H1 (cell line): ENCODE results near the gene RAB36. TPM values are rescaled to one million over a fixed set of nuclear protein-coding genes. Genes with fewer than 3 reads are reported as not detected.
A peak's percentile ranks its signal among the peaks of the same experiment; 100 is the strongest.

ENCODE experiments used
- CTCF ChIA-PET: fragments of 300-600 bp; sonication (Branson Sonifier 250); formaldehyde crosslinking; loops from one replicate; lab custom pipeline; 2021; ENCODE audit not compliant: partially characterized antibody; lab: Charles Lee
- POLR2A ChIA-PET: fragments of 300-600 bp; sonication (Branson Sonifier 250); formaldehyde crosslinking; loops from one replicate; lab custom pipeline; 2021; ENCODE audit warnings: inconsistent platforms; ENCODE audit not compliant: partially characterized antibody; lab: Charles Lee
- DNase-seq, 2 experiments: peaks; one replicate each; pipeline versions ENCODE4 v3.0.0 to v3.0.0-alpha.2; 2010 to 2022; ENCODE audit warnings: low spot score in 2 of 2, low read depth in 1 of 2, mixed read lengths in 1 of 2
- FAIRE-seq: peaks from 2 replicates; lab custom pipeline; 2011; peaks lifted over from hg19 to GRCh38; lab: Jason Lieb, UNC
- H2AFZ ChIP-seq: 2 replicates; pipeline ENCODE4 v1.8.1; 2012; ENCODE audit warnings: low read length, inconsistent platforms
- H2AK5ac ChIP-seq: 2 replicates; pipeline ENCODE4 v1.6.1; 2013; ENCODE audit warnings: low read depth, low read length
- H2BK120ac ChIP-seq: replicated peaks from 2 replicates; pipeline ENCODE3; 2013; ENCODE audit warnings: low read depth, low read length, inconsistent platforms
- H2BK12ac ChIP-seq: 2 replicates; pipeline ENCODE4 v1.6.1; 2013; ENCODE audit warnings: low read depth, low read length
- H2BK15ac ChIP-seq: 2 replicates; pipeline ENCODE4 v1.6.1; 2013; ENCODE audit warnings: low read length
- H2BK20ac ChIP-seq: 2 replicates; pipeline ENCODE4 v1.6.1; 2013; ENCODE audit warnings: low read length
- H2BK5ac ChIP-seq: 2 replicates; pipeline ENCODE4 v1.6.1; 2013; ENCODE audit warnings: low read depth, low read length
- H3K14ac ChIP-seq: 2 replicates; pipeline ENCODE4 v1.6.1; 2013; ENCODE audit warnings: inconsistent platforms; ENCODE audit not compliant: insufficient read length
- H3K18ac ChIP-seq: 2 replicates; pipeline ENCODE4 v1.6.1; 2013; ENCODE audit warnings: low read length; ENCODE audit errors: extremely low read depth
- H3K23ac ChIP-seq: 2 replicates; pipeline ENCODE4 v1.6.1; 2013; ENCODE audit warnings: inconsistent platforms; ENCODE audit not compliant: insufficient read length
- H3K23me2 ChIP-seq: 2 replicates; pipeline ENCODE4 v1.6.1; 2013; ENCODE audit warnings: low read depth, low read length
- H3K27ac ChIP-seq: 2 replicates; pipeline ENCODE4 v1.6.1; 2011; ENCODE audit warnings: low read depth, low read length, inconsistent platforms
- H3K27me3 ChIP-seq, 4 experiments: replicated peaks in 1 of 4; 1 replicate in 1 of 4; 2 replicates in 3 of 4; pipeline versions ENCODE4 v1.6.1 to v1.8.1; 2011 to 2013; ENCODE audit warnings: low read length in 3 of 4, mild to moderate bottlenecking in 3 of 4, inconsistent platforms in 2 of 4, mixed read lengths in 2 of 4, moderate library complexity in 1 of 4; ENCODE audit not compliant: control insufficient read depth in 3 of 4, insufficient read depth in 3 of 4; ENCODE audit errors: extremely low read depth in 1 of 4
- H3K36me3 ChIP-seq, 4 experiments: 2 replicates each; pipeline versions ENCODE4 v1.6.1 to v1.8.1; 2011 to 2013; ENCODE audit warnings: mild to moderate bottlenecking in 4 of 4, low read length in 3 of 4, moderate library complexity in 2 of 4, control low read depth in 1 of 4, inconsistent platforms in 1 of 4; ENCODE audit not compliant: insufficient read depth in 4 of 4, control insufficient read depth in 2 of 4
- H3K4ac ChIP-seq: replicated peaks from 2 replicates; pipeline ENCODE3; 2013; ENCODE audit warnings: low read length, low read depth, mixed read lengths, inconsistent platforms; ENCODE audit not compliant: insufficient read length
- H3K4me1 ChIP-seq, 4 experiments: replicated peaks in 1 of 4; 1 replicate in 1 of 4; 2 replicates in 3 of 4; pipeline versions ENCODE4 v1.6.1 to v1.8.1; 2011 to 2013; ENCODE audit warnings: low read length in 3 of 4, inconsistent platforms in 2 of 4, mixed read lengths in 1 of 4; ENCODE audit not compliant: insufficient read depth in 4 of 4, control insufficient read depth in 3 of 4
- H3K4me2 ChIP-seq, 2 experiments: 2 replicates each; pipeline versions ENCODE4 v1.6.1 to v1.8.1; 2011 to 2013; ENCODE audit warnings: low read depth in 2 of 2, low read length in 2 of 2, control low read depth in 1 of 2, inconsistent platforms in 1 of 2, mild to moderate bottlenecking in 1 of 2; ENCODE audit not compliant: insufficient read depth in 1 of 2
- H3K4me3 ChIP-seq, 4 experiments: fragments of 200-600, 300-600 bp in 1 of 4; sonication (generic), shearing (Covaris generic), sonication (Bioruptor Twin) in 1 of 4; 2 replicates each; pipeline versions ENCODE4 v1.5.1 to v1.8.1; 2011 to 2016; ENCODE audit warnings: low read length in 4 of 4, low read depth in 3 of 4, control low read depth in 2 of 4, inconsistent platforms in 2 of 4, mild to moderate bottlenecking in 2 of 4, mixed read lengths in 1 of 4, moderate library complexity in 1 of 4; ENCODE audit not compliant: insufficient read depth in 2 of 4; ENCODE audit errors: extremely low read depth in 1 of 4
- H3K56ac ChIP-seq: replicated peaks from 2 replicates; pipeline ENCODE3; 2013; ENCODE audit warnings: low read depth, mild to moderate bottlenecking, mixed read lengths, low read length, inconsistent platforms; ENCODE audit not compliant: insufficient read length
- H3K79me1 ChIP-seq: 2 replicates; pipeline ENCODE4 v1.6.1; 2013; ENCODE audit warnings: low read depth, low read length, control low read depth
- H3K79me2 ChIP-seq, 2 experiments: 2 replicates each; pipeline versions ENCODE4 v1.6.1 to v1.8.1; 2012 to 2013; ENCODE audit warnings: low read length in 2 of 2, mild to moderate bottlenecking in 2 of 2, inconsistent platforms in 1 of 2; ENCODE audit not compliant: insufficient read depth in 2 of 2, control insufficient read depth in 1 of 2
- H3K9ac ChIP-seq, 4 experiments: replicated peaks in 1 of 4; 1 replicate in 1 of 4; 2 replicates in 3 of 4; pipeline versions ENCODE4 v1.6.1 to v1.8.1; 2011 to 2013; ENCODE audit warnings: low read depth in 3 of 4, low read length in 3 of 4, control low read depth in 2 of 4, mild to moderate bottlenecking in 2 of 4, moderate library complexity in 2 of 4, inconsistent platforms in 1 of 4; ENCODE audit errors: extremely low read depth in 1 of 4
- H3K9me3 ChIP-seq, 2 experiments: 2 replicates each; pipeline versions ENCODE4 v1.6.1 to v1.8.1; 2012 to 2013; ENCODE audit warnings: mild to moderate bottlenecking in 2 of 2, moderate library complexity in 2 of 2, control low read depth in 1 of 2, inconsistent platforms in 1 of 2, low read depth in 1 of 2, low read length in 1 of 2, mixed read lengths in 1 of 2; ENCODE audit not compliant: insufficient read depth in 2 of 2
- H4K20me1 ChIP-seq, 2 experiments: replicated peaks in 1 of 2; 2 replicates each; pipeline versions ENCODE3 to v1.8.1; 2011 to 2013; ENCODE audit warnings: inconsistent platforms in 2 of 2, low read length in 2 of 2, mild to moderate bottlenecking in 1 of 2; ENCODE audit not compliant: insufficient read depth in 2 of 2, control insufficient read depth in 1 of 2
- H4K5ac ChIP-seq: 2 replicates; pipeline ENCODE4 v1.6.1; 2013; ENCODE audit warnings: low read length, low read depth, mixed read lengths, inconsistent platforms; ENCODE audit not compliant: insufficient read length
- H4K8ac ChIP-seq: 2 replicates; pipeline ENCODE4 v1.8.0; 2013; ENCODE audit warnings: mild to moderate bottlenecking, moderate library complexity, low read length, inconsistent platforms; ENCODE audit not compliant: insufficient read depth; ENCODE audit errors: extremely low read depth
- H4K91ac ChIP-seq: replicated peaks from 2 replicates; pipeline ENCODE3; 2013; ENCODE audit warnings: low read length, mixed read lengths, inconsistent platforms; ENCODE audit not compliant: insufficient read length
- E2F6 ChIP-seq: IDR thresholded peaks from 2 replicates; pipeline ENCODE4 v1.6.1; 2012; ENCODE audit warnings: inconsistent platforms
- GABPA ChIP-seq: IDR thresholded peaks from 2 replicates; pipeline ENCODE4 v1.6.1; 2011; ENCODE audit warnings: mild to moderate bottlenecking, low read length, moderate library complexity, borderline replicate concordance; ENCODE audit not compliant: insufficient read depth
- HDAC2 ChIP-seq, 2 experiments: fragments of 300-600 bp in 1 of 2; sonication (generic) in 1 of 2; IDR thresholded peaks; 2 replicates each; pipeline ENCODE4 v1.6.1; 2011 to 2012; ENCODE audit warnings: low read depth in 2 of 2, low read length in 2 of 2, mild to moderate bottlenecking in 2 of 2, moderate library complexity in 2 of 2, borderline replicate concordance in 1 of 2, inconsistent platforms in 1 of 2
- KDM1A ChIP-seq: fragments of 200-600, 300-600 bp; sonication (generic); IDR thresholded peaks from 2 replicates; pipeline ENCODE4 v1.7.1; 2016; ENCODE audit warnings: mild to moderate bottlenecking, low read length, borderline replicate concordance
- RAD21 ChIP-seq, 2 experiments: IDR thresholded peaks in 1 of 2; conservative IDR thresholded peaks in 1 of 2; 2 replicates each; pipeline ENCODE4 v1.6.1; 2011; ENCODE audit warnings: low read depth in 2 of 2, low read length in 2 of 2, improper control_type of control experiment in 1 of 2, inconsistent platforms in 1 of 2, mild to moderate bottlenecking in 1 of 2, moderate library complexity in 1 of 2
- SIRT6 ChIP-seq: IDR thresholded peaks from one replicate; pipeline ENCODE4 v1.7.1; 2012; ENCODE audit warnings: low read length, inconsistent platforms
- SIX5 ChIP-seq: IDR thresholded peaks from 2 replicates; pipeline ENCODE4 v1.6.1; 2011; ENCODE audit warnings: mild to moderate bottlenecking, low read depth, low read length
- SP1 ChIP-seq: IDR thresholded peaks from 2 replicates; pipeline ENCODE4 v1.6.1; 2011; ENCODE audit warnings: low read depth, low read length
- TCF12 ChIP-seq: IDR thresholded peaks from 2 replicates; pipeline ENCODE4 v1.6.1; 2011; ENCODE audit warnings: low read depth, mild to moderate bottlenecking, low read length
- YY1 ChIP-seq: IDR thresholded peaks from 2 replicates; pipeline ENCODE4 v1.6.1; 2011; ENCODE audit warnings: low read depth, mild to moderate bottlenecking, low read length
- WGBS, 2 experiments: shearing (Covaris generic) in 1 of 2; methylation state at CpG; one replicate each; pipeline versions ENCODE4 v1.1.6 to v1.1.7; 2013 to 2015; ENCODE audit warnings: low lambda C conversion rate in 2 of 2, mixed read lengths in 2 of 2, inconsistent platforms in 1 of 2, low coverage in 1 of 2, missing lambda C conversion rate in 1 of 2; ENCODE audit not compliant: insufficient replicate concordance in 2 of 2, insufficient coverage in 1 of 2, insufficient read length in 1 of 2; ENCODE audit errors: extremely low coverage in 1 of 2, missing lambda C conversion rate in 1 of 2; 5-methylcytosine and 5-hydroxymethylcytosine counted together
- polyA plus RNA-seq, 7 experiments: library from polyadenylated mRNA; depleted of rRNA in 3 of 7; stranded (reverse) in 5 of 7; unstranded in 2 of 7; fragments of >200 nt in 5 of 7; fragments of 200-250 nt in 2 of 7; gene quantifications; 1 replicate in 5 of 7; 2 replicates in 1 of 7; 4 replicates in 1 of 7; pipeline versions ENCODE4 v1.2.1 to v1.2.3, GENCODE V29; 2011 to 2013; ENCODE audit warnings: missing spikeins in 2 of 7, mixed read lengths in 2 of 7
- total RNA-seq: library from RNA; stranded (reverse); fragmentation: NEBNext Ultra II Directional; extraction: Animal tissue kit (Norgen Biotek cat#: 25700); gene quantifications from 2 replicates; pipeline ENCODE4 v1.2.1, GENCODE V29; 2021
- TF ChIP-seq, protein P1 (sequence below): IDR thresholded peaks from 2 replicates; pipeline ENCODE4 v1.6.1; 2012; ENCODE audit warnings: inconsistent platforms

Gene RAB36
- total and polyA plus RNA-seq, 2 of the 8 experiments (the other 6 are each of a cell fraction or from before 2014, with no cell fraction given) = 1.0 to 1.5 TPM

DNA sequence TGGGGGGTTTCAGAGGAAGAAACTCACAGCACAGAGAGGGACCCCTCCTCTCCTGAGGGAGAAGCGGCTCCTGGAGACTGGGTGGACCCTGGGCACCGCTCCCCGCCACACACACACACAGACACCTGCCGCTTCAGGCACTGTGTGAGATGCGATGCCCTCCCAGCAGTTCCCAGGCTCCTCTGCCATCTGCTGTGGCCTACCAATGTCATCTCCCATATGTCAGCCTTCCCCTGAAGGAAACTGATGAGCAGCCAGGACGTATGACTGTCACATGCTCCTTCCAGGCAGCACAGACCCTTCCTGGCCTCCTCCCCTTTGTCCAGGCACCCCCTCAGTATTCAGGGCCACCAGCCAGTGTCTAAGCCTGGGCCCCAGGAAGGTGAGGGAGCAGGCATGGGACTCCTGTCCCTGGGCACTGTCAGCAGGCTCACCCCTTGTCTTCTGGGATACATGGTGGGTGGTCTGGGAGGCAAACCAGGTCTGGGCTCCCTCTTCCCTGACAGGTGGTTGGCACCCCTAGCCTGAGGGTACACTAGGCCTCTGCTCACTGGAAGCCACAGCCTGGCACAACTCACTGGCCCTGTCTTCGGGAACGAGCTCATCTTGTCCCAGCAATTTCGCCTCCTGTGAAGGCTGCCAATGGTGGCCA lies 23.2 kb downstream of the RAB36 start:
- FAIRE-seq (no peak), DNase-seq (no peak)
- no peaks in the 10 kb centered on the region for H3K79me1 ChIP-seq
- no peaks in the 10 kb centered on the region for H3K79me2 ChIP-seq
- H2AK5ac ChIP-seq = no peak overlapping the region
- 0 out of 2 replicates have a peak overlapping the region, but pooled peaks have one; percentile 2 for H3K18ac ChIP-seq
- no peak overlapping the region for H2BK12ac ChIP-seq
- no peaks in the 10 kb centered on the region for H3K36me3 ChIP-seq
- H4K91ac ChIP-seq = no peak overlapping the region
- H2BK15ac ChIP-seq = no peak overlapping the region
- no peak overlapping the region for H3K14ac ChIP-seq
- H3K4ac ChIP-seq = no peak overlapping the region
- no peak overlapping the region for H3K27ac ChIP-seq
- H2BK120ac ChIP-seq = no peak overlapping the region
- no peaks in the 10 kb centered on the region for H3K9me3 ChIP-seq
- no peak overlapping the region for H3K4me2 ChIP-seq
- WGBS, 2 experiments = 87% methylated on average over 9 of the region's 9 CpGs; no CpG with 5 or more reads in 1 of the 2 experiments
- H3K23ac ChIP-seq = no peak overlapping the region
- peaks cover 0 to 1% of the 10 kb centered on the region in 2 experiments for H4K20me1 ChIP-seq
- no peak overlapping the region for H4K8ac ChIP-seq
- H4K5ac ChIP-seq = no peak overlapping the region
- H2BK5ac ChIP-seq = no peak overlapping the region
- no peak overlapping the region for H2BK20ac ChIP-seq
- H2AFZ ChIP-seq = no peak overlapping the region
- no peaks in the 10 kb centered on the region for H3K27me3 ChIP-seq
- no peak overlapping the region for H3K9ac ChIP-seq
- H3K23me2 ChIP-seq = no peaks in the 10 kb centered on the region
- ChIA-PET CTCF (interaction anchor here (0.9 to 16.5 kb wide), 6 partner anchors 9 to 120 kb away, joined by 3 to 249 read pairs (median 4); no protein-coding TSS in a partner anchor), POLR2A (no interaction called here)
- H3K4me1 ChIP-seq = peaks cover 0 to 8% (median 7%) of the 10 kb centered on the region in 4 experiments; a peak in 5 of 7 replicates
- H3K4me3 ChIP-seq = no peak overlapping the region
- H3K56ac ChIP-seq = no peak overlapping the region
- no peak for TF ChIP-seq RAD21 (IDR thresholded peaks at IDR 0.05 in 1 of 2, conservative IDR thresholded peaks at IDR 0.05 in 1 of 2; ENCODE audit: low read depth in 2 of 2, low read length in 2 of 2)
- no peak for TF ChIP-seq SIX5
- TF ChIP-seq YY1 = no peak
- TF ChIP-seq, protein P1, sequence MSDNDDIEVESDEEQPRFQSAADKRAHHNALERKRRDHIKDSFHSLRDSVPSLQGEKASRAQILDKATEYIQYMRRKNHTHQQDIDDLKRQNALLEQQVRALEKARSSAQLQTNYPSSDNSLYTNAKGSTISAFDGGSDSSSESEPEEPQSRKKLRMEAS = no peak
- no peak for TF ChIP-seq GABPA
- no peak for TF ChIP-seq SP1
- TF ChIP-seq E2F6 = no peak
- TF ChIP-seq TCF12 = no peak
- no peak for TF ChIP-seq SIRT6
- TF ChIP-seq KDM1A = no peak
- no peak for TF ChIP-seq HDAC2 (IDR thresholded peaks at IDR 0.05; ENCODE audit: borderline replicate concordance in 1 of 2, low read depth in 2 of 2, low read length in 2 of 2)
